DOHH2 (cell line): ENCODE results near the gene F12.
A peak's percentile ranks its signal among the peaks of the same experiment; 100 is the strongest.

Source experiments
- H3F3A ChIP-seq: fragments of 200-600 bp; sonication (generic), shearing (Covaris generic); 2 replicates; pipeline ENCODE4 v1.6.0; 2016; ENCODE audit warnings: antibody characterized with exemption, mild to moderate bottlenecking; ENCODE audit not compliant: control insufficient read depth, insufficient read depth
- H3K27ac ChIP-seq: fragments of 200-600 bp; sonication (generic); 2 replicates; pipeline ENCODE4 v1.5.1; 2014; ENCODE audit warnings: low read depth, mild to moderate bottlenecking, low read length, moderate library complexity
- H3K27me3 ChIP-seq: fragments of 200-600 bp; sonication (generic); 2 replicates; pipeline ENCODE4 v1.6.1; 2014; ENCODE audit warnings: mild to moderate bottlenecking, low read length, mixed read lengths; ENCODE audit not compliant: control insufficient read depth
- H3K36me3 ChIP-seq: fragments of 200-600 bp; sonication (generic); 2 replicates; pipeline ENCODE4 v1.6.1; 2014; ENCODE audit warnings: mild to moderate bottlenecking, low read length, moderate library complexity, mixed read lengths; ENCODE audit not compliant: control insufficient read depth
- H3K4me1 ChIP-seq: fragments of 200-600 bp; sonication (generic); 2 replicates; pipeline ENCODE4 v1.6.1; 2014; ENCODE audit warnings: mild to moderate bottlenecking, low read length, mixed read lengths; ENCODE audit not compliant: control insufficient read depth
- H3K4me2 ChIP-seq: fragments of 200-600 bp; sonication (generic); 2 replicates; pipeline ENCODE4 v1.6.0; 2014; ENCODE audit warnings: mild to moderate bottlenecking, low read length, moderate library complexity
- H3K4me3 ChIP-seq: fragments of 200-600 bp; sonication (generic); 2 replicates; pipeline ENCODE4 v1.5.1; 2014; ENCODE audit warnings: mild to moderate bottlenecking, low read length, mixed read lengths
- H3K79me2 ChIP-seq: fragments of 200-600 bp; sonication (generic); 2 replicates; pipeline ENCODE4 v1.6.1; 2014; ENCODE audit warnings: mild to moderate bottlenecking, low read length, mixed read lengths; ENCODE audit not compliant: control insufficient read depth
- H3K9me2 ChIP-seq: fragments of 200-600 bp; sonication (generic); replicated peaks from 2 replicates; pipeline ENCODE4 v1.6.1; 2014; ENCODE audit warnings: mild to moderate bottlenecking, low read length, mixed read lengths; ENCODE audit not compliant: control insufficient read depth
- H3K9me3 ChIP-seq: fragments of 200-600 bp; sonication (generic); 2 replicates; pipeline ENCODE4 v1.6.1; 2014; ENCODE audit warnings: antibody characterized with exemption, low read length, mixed read lengths; ENCODE audit not compliant: control insufficient read depth, insufficient read depth
- H4K20me1 ChIP-seq: fragments of 200-600 bp; sonication (generic); 2 replicates; pipeline ENCODE4 v1.6.0; 2014; ENCODE audit warnings: low read depth, mild to moderate bottlenecking, antibody characterized with exemption, low read length, moderate library complexity; ENCODE audit not compliant: control insufficient read depth, insufficient read depth
- EZH2phosphoT487 ChIP-seq: fragments of 200-600 bp; sonication (generic); IDR thresholded peaks from 2 replicates; pipeline ENCODE4 v1.6.1; 2017; ENCODE audit warnings: borderline replicate concordance, mild to moderate bottlenecking, antibody characterized with exemption, low read length, moderate library complexity, mixed read lengths
- TF ChIP-seq, protein P1 (sequence below): fragments of 200-600 bp; sonication (generic); IDR thresholded peaks from one replicate; pipeline ENCODE4 v1.5.1; 2014; ENCODE audit warnings: antibody characterized with exemption, mild to moderate bottlenecking, low read depth, low read length; ENCODE audit not compliant: poor library complexity, severe bottlenecking

F12 gene

DNA sequence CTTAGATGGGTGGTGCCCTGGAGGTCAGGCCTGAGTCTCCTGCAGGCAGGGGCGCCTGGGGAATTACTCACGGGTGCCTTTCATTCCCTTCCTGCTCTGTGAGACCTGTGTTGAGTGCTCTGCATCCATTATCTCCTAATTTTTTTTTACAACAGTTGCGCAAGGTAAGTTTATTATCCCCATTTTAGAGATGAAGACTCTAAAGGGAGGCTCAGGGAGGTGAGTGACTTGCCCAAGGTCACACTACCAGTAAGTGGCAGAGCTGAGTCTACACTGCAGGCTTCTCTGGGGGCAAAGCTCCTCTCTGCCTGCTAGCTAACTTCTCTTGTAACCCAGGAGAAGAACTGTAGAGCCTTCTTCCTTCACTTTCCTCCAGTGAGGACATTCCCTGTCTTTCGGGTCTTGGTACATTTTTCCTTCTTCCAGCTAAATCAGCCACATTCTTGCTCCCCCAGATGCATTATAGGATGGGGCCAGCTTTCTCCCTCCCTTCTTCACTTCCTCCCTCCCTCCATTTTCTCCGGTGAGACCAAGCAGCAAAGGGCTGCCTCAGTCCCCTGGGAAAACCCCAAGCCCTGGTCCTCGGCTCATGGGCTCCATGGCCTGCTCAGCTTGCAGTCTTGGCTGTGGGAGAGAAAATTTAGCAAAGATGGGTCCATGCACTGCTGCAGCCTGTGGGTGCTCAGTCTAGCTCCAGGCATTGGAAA lies 39.0 kb upstream of the F12 start:
- Histone ChIP-seq H3K4me1 (peaks cover 46% of the 10 kb centered on the region), H3K27ac (no peak overlapping the region), H3K79me2 (peaks cover 5% of the 10 kb centered on the region), H3K4me2 (peak overlapping the region; percentile 99), H3K4me3 (peak overlapping the region; percentile 62), H3K9me2 (no peaks in the 10 kb centered on the region), H3F3A (peaks cover 22% of the 10 kb centered on the region), H3K36me3 (peaks cover 10% of the 10 kb centered on the region), H3K9me3 (no peaks in the 10 kb centered on the region), H3K27me3 (peaks cover 8% of the 10 kb centered on the region; the same call in 1 of the 2 replicates), H4K20me1 (peaks cover 7% of the 10 kb centered on the region; the same call in 1 of the 2 replicates)
- TF ChIP-seq EZH2phosphoT487 = no peak
- TF ChIP-seq, protein P1, sequence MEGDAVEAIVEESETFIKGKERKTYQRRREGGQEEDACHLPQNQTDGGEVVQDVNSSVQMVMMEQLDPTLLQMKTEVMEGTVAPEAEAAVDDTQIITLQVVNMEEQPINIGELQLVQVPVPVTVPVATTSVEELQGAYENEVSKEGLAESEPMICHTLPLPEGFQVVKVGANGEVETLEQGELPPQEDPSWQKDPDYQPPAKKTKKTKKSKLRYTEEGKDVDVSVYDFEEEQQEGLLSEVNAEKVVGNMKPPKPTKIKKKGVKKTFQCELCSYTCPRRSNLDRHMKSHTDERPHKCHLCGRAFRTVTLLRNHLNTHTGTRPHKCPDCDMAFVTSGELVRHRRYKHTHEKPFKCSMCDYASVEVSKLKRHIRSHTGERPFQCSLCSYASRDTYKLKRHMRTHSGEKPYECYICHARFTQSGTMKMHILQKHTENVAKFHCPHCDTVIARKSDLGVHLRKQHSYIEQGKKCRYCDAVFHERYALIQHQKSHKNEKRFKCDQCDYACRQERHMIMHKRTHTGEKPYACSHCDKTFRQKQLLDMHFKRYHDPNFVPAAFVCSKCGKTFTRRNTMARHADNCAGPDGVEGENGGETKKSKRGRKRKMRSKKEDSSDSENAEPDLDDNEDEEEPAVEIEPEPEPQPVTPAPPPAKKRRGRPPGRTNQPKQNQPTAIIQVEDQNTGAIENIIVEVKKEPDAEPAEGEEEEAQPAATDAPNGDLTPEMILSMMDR = no peak

DNA sequence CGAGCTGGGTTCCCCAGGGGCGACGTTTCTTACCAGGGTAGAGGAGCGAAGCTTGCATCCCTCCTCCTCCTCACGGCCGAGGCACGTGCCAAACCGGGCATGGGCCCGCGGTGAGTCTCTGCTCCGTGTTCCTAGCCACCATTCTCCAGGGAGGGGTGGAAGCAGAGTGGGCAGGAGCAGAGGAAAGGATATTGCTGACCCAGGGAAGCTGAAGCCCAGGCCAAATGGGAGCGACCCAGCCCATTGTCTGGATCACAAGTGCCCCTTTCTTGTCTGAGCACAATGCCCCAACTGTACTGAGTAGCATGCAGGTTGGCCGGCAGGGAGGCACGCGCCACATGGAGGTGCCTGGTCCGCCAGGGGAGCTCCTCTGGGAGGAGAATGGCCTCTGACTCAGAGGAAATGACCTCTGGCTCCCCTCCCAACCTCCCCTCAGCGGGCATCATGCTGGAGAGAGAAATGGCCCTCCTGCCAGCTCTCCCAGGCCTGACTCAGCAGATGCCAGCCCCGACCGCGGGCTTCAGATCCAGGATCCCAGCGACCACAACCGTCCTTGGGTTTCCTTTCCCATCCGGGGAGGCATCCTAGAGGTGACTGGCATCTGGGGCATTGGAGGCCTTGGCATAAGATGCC lies 38.4 kb upstream of the F12 start:
- peaks cover 2% of the 10 kb centered on the region; the same call in 1 of the 2 replicates for H4K20me1 ChIP-seq
- H3K27ac ChIP-seq = no peak overlapping the region
- peak overlapping the region; percentile 99 for H3K4me2 ChIP-seq
- H3K4me3 ChIP-seq = peak overlapping the region; percentile 62
- no peaks in the 10 kb centered on the region for H3K9me2 ChIP-seq
- H3K27me3 ChIP-seq = peaks cover 8% of the 10 kb centered on the region; the same call in 1 of the 2 replicates
- no peaks in the 10 kb centered on the region for H3K79me2 ChIP-seq
- peaks cover 41% of the 10 kb centered on the region for H3K4me1 ChIP-seq
- H3K36me3 ChIP-seq = peaks cover 7% of the 10 kb centered on the region; the same call in 1 of the 2 replicates
- H3F3A ChIP-seq = peaks cover 22% of the 10 kb centered on the region
- TF ChIP-seq, protein P1 = no peak
- TF ChIP-seq EZH2phosphoT487 = no peak
- H3K9me3 ChIP-seq = no peaks in the 10 kb centered on the region

DNA sequence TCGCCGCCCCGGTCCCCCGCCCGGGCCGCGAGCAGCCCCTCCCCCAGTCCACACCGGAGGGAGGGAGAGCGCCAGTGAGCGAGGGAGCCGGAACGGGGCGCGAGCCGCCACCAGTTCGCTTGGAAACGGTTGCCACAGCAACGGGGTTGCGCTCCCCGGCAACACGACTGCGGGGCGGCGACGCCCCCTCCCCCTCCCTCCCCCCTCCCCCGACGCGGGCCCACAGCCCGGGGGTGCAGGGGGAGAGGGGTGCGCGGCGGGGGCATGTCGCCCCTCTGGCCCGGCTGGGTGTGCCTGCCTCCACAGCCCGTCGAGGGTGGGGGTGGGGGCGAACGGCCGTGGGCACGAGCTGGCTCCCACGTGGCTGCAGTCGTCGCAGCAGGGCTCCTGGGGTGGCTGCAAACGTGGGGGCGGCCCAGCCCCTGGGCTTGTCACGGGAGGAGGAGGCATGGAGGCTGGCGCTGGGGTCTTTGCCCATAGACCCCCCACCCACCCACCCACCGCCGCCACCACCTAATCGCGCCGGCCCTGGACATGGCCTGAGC lies 37.8 kb upstream of the F12 start:
- no peak for TF ChIP-seq EZH2phosphoT487
- TF ChIP-seq, protein P1 = no peak
- Histone ChIP-seq H3K27ac (peak overlapping the region; percentile 30; the same call in 1 of the 2 replicates), H3F3A (peaks cover 22% of the 10 kb centered on the region), H3K9me2 (no peaks in the 10 kb centered on the region), H3K4me1 (peaks cover 41% of the 10 kb centered on the region), H4K20me1 (no peaks in the 10 kb centered on the region), H3K4me3 (peak overlapping the region; percentile 86), H3K9me3 (no peaks in the 10 kb centered on the region), H3K36me3 (peaks cover 13% of the 10 kb centered on the region), H3K4me2 (peak overlapping the region; percentile 99), H3K27me3 (peaks cover 8% of the 10 kb centered on the region; the same call in 1 of the 2 replicates), H3K79me2 (no peaks in the 10 kb centered on the region)
